WTC11 (cell line): Measurements from ENCODE around the gene PKP1. TPM values are rescaled to one million over a fixed set of nuclear protein-coding genes. Genes with fewer than 3 reads are reported as not detected.

ENCODE experiments used
- ATAC-seq: fragments of 200-7000 bp; cut with Tn5 transposase; 2 replicates; pipeline ENCODE4 v1.10.0; 2021; ENCODE audit warnings: mild to moderate bottlenecking, moderate library complexity
- CTCF ChIA-PET: fragments of 300-600 bp; sonication (Branson Sonifier 250); formaldehyde crosslinking; loops from one replicate; lab custom pipeline; 2021; ENCODE audit warnings: antibody characterized with exemption; lab: Charles Lee
- POLR2A ChIA-PET: fragments of 350-600 bp; sonication (Branson Sonifier 250); formaldehyde crosslinking; loops from one replicate; lab custom pipeline; 2021; ENCODE audit warnings: antibody characterized with exemption; lab: Charles Lee
- DNase-seq: peaks from one replicate; pipeline ENCODE4 v3.0.0; 2021; ENCODE audit warnings: low spot score
- H3K27ac Mint-ChIP-seq: 2 replicates; pipeline ENCODE4 v1.8.0; 2021; ENCODE audit warnings: mixed read lengths
- H3K27me3 Mint-ChIP-seq: 2 replicates; pipeline ENCODE4 v1.8.0; 2021; ENCODE audit warnings: low read depth, mild to moderate bottlenecking, moderate library complexity, mixed read lengths
- H3K36me3 Mint-ChIP-seq: 2 replicates; pipeline ENCODE4 v1.8.0; 2021; ENCODE audit warnings: mixed read lengths
- H3K4me1 Mint-ChIP-seq: 2 replicates; pipeline ENCODE4 v1.8.0; 2022; ENCODE audit warnings: mixed read lengths
- H3K4me3 Mint-ChIP-seq: 2 replicates; pipeline ENCODE4 v1.8.0; 2021; ENCODE audit warnings: mild to moderate bottlenecking, moderate library complexity, mixed read lengths
- H3K9me3 Mint-ChIP-seq: 2 replicates; pipeline ENCODE4 v1.8.0; 2021; ENCODE audit warnings: mixed read lengths
- ATF1 ChIP-seq: sonication (generic); formaldehyde crosslinking; IDR thresholded peaks from 2 replicates; pipeline ENCODE4 v1.8.1; 2023; ENCODE audit warnings: mild to moderate bottlenecking, moderate library complexity, missing genetic modification reagents
- CBFB ChIP-seq: sonication (generic); formaldehyde crosslinking; IDR thresholded peaks from 2 replicates; pipeline ENCODE4 v1.8.1; 2022; ENCODE audit warnings: mild to moderate bottlenecking, low read depth, missing genetic modification reagents
- ELF4 ChIP-seq: sonication (generic); formaldehyde crosslinking; IDR thresholded peaks from 2 replicates; pipeline ENCODE4 v1.8.1; 2022; ENCODE audit warnings: low read depth, mild to moderate bottlenecking, moderate library complexity, missing genetic modification reagents
- FOXK1 ChIP-seq: sonication (generic); formaldehyde crosslinking; IDR thresholded peaks from 2 replicates; pipeline ENCODE4 v1.8.0; 2022; ENCODE audit warnings: mild to moderate bottlenecking, moderate library complexity, missing genetic modification reagents
- GRHL2 ChIP-seq: fragments of 250-450 bp; sonication (Bioruptor Pico); IDR thresholded peaks from 2 replicates; pipeline ENCODE4 v1.8.0; 2022; ENCODE audit warnings: mild to moderate bottlenecking, moderate library complexity; ENCODE audit not compliant: insufficient replicate concordance, severe bottlenecking
- JAZF1 ChIP-seq: fragments of 250-450 bp; sonication (Bioruptor Pico); IDR thresholded peaks from 2 replicates; pipeline ENCODE4 v1.9.0; 2021; ENCODE audit warnings: moderate library complexity, mild to moderate bottlenecking, inconsistent platforms
- MYBL2 ChIP-seq: sonication (generic); formaldehyde crosslinking; IDR thresholded peaks from 2 replicates; pipeline ENCODE4 v1.8.1; 2023; ENCODE audit warnings: mild to moderate bottlenecking, moderate library complexity, missing genetic modification reagents
- NFATC4 ChIP-seq: fragments of 250-450 bp; sonication (Bioruptor Pico); IDR thresholded peaks from 2 replicates; pipeline ENCODE4 v1.9.0; 2021; ENCODE audit warnings: mild to moderate bottlenecking
- RORB ChIP-seq: fragments of 250-450 bp; sonication (Bioruptor Pico); IDR thresholded peaks from 2 replicates; pipeline ENCODE4 v1.9.0; 2021; ENCODE audit warnings: mild to moderate bottlenecking
- SMAD4 ChIP-seq: sonication (generic); formaldehyde crosslinking; IDR thresholded peaks from 2 replicates; pipeline ENCODE4 v1.8.0; 2022; ENCODE audit warnings: mild to moderate bottlenecking, missing genetic modification reagents
- TEAD1 ChIP-seq: sonication (generic); formaldehyde crosslinking; IDR thresholded peaks from 2 replicates; pipeline ENCODE4 v1.8.0; 2022; ENCODE audit warnings: mild to moderate bottlenecking, missing genetic modification reagents
- ZBTB21 ChIP-seq: sonication (generic); formaldehyde crosslinking; IDR thresholded peaks from 2 replicates; pipeline ENCODE4 v1.8.1; 2023; ENCODE audit warnings: mild to moderate bottlenecking, missing genetic modification reagents, borderline replicate concordance
- ZNF671 ChIP-seq: fragments of 250-450 bp; sonication (Bioruptor Pico); IDR thresholded peaks from 2 replicates; pipeline ENCODE4 v1.8.0; 2021; ENCODE audit warnings: mild to moderate bottlenecking
- total RNA-seq: library from RNA; stranded (reverse); gene quantifications from 3 replicates; pipeline ENCODE4 v1.2.3, GENCODE V29; 2021
- TF ChIP-seq, protein P1 (sequence below): sonication (generic); formaldehyde crosslinking; IDR thresholded peaks from 2 replicates; pipeline ENCODE4 v1.8.0; 2022; ENCODE audit warnings: mild to moderate bottlenecking, missing genetic modification reagents
- TF ChIP-seq, protein P2 (sequence below): fragments of 250-450 bp; sonication (Bioruptor Pico); IDR thresholded peaks from 2 replicates; pipeline ENCODE4 v1.9.0; 2021; ENCODE audit warnings: mild to moderate bottlenecking
- TF ChIP-seq, protein P3 (sequence below): sonication (generic); formaldehyde crosslinking; IDR thresholded peaks from 2 replicates; pipeline ENCODE4 v1.8.1; 2022; ENCODE audit warnings: low read depth, mild to moderate bottlenecking, moderate library complexity, missing genetic modification reagents, borderline replicate concordance
- TF ChIP-seq, protein P4 (sequence below): sonication (generic); formaldehyde crosslinking; IDR thresholded peaks from 2 replicates; pipeline ENCODE4 v1.8.0; 2023; ENCODE audit warnings: missing genetic modification reagents
- TF ChIP-seq, protein P5 (sequence below): fragments of 250-450 bp; sonication (Bioruptor Pico); IDR thresholded peaks from 2 replicates; pipeline ENCODE4 v1.9.0; 2021; ENCODE audit warnings: moderate library complexity, mild to moderate bottlenecking, inconsistent platforms, borderline replicate concordance
- TF ChIP-seq, protein P6 (sequence below): sonication (generic); formaldehyde crosslinking; IDR thresholded peaks from 2 replicates; pipeline ENCODE4 v1.8.1; 2022; ENCODE audit warnings: mild to moderate bottlenecking, moderate library complexity, missing genetic modification reagents

PKP1 gene
- total RNA-seq, 1 experiment from 2014 or later = 0.24 TPM

DNA sequence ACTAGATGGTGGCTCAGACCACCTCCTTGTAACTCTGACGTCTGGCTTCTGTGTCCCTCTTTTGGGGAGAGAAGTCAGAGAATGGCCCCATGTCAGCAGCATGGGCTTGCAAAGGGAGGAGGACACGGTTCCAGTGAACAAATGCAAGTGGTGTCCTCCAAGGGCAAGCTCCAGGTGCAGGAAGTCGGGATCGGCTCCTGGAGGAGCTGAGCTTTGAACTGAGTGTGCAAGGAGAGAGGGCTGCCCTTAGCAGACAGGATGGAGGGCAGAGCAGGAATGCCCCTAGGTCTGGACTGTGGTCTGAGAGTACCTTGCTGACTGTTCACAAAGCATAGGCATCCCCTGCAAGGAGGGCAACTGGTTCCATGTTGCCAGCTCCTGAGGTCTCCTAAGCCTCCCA is 17.3 kb downstream of the PKP1 start (continued):
- no peak for TF ChIP-seq FOXK1 (CRISPR knock-in tag)

DNA sequence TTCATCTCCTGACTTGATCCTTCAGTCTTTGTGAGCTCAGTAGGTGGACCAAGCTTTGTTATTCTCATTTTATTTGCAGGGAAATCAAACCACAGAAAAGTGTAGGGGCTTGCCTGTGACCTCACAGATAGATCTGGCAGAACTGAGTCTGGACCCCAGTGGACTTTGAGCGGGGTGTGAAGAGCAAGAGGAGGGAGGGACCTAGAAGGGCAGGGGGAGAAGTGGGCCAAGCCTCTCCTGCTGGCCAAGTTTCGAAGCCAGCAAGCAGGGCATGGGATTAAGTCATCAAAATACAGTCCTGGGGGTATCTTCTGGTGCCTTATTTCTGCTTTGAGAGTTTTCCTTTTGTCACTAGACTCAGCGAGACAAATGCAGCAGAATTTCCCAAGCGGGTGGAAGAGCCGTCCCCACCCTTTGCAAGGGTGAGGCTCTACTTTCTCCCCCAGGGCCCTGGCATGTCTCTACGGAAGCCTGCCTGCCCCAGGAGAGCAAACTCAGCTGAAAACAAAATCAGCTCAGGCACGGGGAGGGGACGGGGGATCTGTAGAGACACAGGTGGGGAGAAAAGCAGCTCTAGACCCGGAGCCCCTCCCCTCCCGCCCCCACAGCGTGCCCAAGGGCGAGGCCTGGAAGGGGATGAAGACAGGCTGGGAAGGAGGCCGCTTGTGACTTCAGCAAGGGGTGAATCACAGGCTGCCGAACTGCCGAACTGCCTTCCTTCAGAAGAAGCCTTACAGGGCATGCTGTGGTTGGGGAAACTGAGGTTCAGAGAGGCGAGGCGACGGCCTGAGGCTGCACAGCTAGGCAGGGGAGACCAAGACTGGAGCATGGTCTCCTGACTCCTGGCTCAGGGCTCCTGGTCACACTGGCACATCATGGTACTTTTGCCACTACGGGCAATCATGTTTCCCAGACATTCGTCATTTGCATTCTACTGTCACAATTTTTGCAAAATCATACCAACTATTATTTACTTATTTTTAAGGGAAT is 19.2 kb downstream of the PKP1 start:
- no peaks in the 10 kb centered on the region for H3K9me3 Mint-ChIP-seq
- ATAC-seq (no peak; the same call in 1 of the 2 replicates), DNase-seq (no peak)
- TF ChIP-seq JAZF1 (CRISPR knock-in tag) (no peak), FOXK1 (CRISPR knock-in tag) (no peak), CBFB (CRISPR knock-in tag) (no peak), SMAD4 (CRISPR knock-in tag) (no peak), ELF4 (no peak), GRHL2 (CRISPR knock-in tag) (no peak), ATF1 (no peak), TEAD1 (no peak), ZBTB21 (no peak), RORB (CRISPR knock-in tag) (no peak), MYBL2 (CRISPR knock-in tag) (no peak), ZNF671 (CRISPR knock-in tag) (no peak), NFATC4 (no peak)
- TF ChIP-seq, protein P1, sequence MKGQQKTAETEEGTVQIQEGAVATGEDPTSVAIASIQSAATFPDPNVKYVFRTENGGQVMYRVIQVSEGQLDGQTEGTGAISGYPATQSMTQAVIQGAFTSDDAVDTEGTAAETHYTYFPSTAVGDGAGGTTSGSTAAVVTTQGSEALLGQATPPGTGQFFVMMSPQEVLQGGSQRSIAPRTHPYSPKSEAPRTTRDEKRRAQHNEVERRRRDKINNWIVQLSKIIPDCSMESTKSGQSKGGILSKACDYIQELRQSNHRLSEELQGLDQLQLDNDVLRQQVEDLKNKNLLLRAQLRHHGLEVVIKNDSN = no peak
- TF ChIP-seq, protein P2, sequence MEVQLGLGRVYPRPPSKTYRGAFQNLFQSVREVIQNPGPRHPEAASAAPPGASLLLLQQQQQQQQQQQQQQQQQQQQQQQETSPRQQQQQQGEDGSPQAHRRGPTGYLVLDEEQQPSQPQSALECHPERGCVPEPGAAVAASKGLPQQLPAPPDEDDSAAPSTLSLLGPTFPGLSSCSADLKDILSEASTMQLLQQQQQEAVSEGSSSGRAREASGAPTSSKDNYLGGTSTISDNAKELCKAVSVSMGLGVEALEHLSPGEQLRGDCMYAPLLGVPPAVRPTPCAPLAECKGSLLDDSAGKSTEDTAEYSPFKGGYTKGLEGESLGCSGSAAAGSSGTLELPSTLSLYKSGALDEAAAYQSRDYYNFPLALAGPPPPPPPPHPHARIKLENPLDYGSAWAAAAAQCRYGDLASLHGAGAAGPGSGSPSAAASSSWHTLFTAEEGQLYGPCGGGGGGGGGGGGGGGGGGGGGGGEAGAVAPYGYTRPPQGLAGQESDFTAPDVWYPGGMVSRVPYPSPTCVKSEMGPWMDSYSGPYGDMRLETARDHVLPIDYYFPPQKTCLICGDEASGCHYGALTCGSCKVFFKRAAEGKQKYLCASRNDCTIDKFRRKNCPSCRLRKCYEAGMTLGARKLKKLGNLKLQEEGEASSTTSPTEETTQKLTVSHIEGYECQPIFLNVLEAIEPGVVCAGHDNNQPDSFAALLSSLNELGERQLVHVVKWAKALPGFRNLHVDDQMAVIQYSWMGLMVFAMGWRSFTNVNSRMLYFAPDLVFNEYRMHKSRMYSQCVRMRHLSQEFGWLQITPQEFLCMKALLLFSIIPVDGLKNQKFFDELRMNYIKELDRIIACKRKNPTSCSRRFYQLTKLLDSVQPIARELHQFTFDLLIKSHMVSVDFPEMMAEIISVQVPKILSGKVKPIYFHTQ (CRISPR knock-in tag) = no peak
- TF ChIP-seq, protein P3, sequence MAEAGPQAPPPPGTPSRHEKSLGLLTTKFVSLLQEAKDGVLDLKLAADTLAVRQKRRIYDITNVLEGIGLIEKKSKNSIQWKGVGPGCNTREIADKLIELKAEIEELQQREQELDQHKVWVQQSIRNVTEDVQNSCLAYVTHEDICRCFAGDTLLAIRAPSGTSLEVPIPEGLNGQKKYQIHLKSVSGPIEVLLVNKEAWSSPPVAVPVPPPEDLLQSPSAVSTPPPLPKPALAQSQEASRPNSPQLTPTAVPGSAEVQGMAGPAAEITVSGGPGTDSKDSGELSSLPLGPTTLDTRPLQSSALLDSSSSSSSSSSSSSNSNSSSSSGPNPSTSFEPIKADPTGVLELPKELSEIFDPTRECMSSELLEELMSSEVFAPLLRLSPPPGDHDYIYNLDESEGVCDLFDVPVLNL (CRISPR knock-in tag) = no peak
- TF ChIP-seq, protein P4, sequence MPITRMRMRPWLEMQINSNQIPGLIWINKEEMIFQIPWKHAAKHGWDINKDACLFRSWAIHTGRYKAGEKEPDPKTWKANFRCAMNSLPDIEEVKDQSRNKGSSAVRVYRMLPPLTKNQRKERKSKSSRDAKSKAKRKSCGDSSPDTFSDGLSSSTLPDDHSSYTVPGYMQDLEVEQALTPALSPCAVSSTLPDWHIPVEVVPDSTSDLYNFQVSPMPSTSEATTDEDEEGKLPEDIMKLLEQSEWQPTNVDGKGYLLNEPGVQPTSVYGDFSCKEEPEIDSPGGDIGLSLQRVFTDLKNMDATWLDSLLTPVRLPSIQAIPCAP = no peak
- TF ChIP-seq, protein P5, sequence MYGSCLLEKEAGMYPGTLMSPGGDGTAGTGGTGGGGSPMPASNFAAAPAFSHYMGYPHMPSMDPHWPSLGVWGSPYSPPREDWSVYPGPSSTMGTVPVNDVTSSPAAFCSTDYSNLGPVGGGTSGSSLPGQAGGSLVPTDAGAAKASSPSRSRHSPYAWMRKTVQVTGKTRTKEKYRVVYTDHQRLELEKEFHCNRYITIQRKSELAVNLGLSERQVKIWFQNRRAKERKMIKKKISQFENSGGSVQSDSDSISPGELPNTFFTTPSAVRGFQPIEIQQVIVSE = no peak
- TF ChIP-seq, protein P6, sequence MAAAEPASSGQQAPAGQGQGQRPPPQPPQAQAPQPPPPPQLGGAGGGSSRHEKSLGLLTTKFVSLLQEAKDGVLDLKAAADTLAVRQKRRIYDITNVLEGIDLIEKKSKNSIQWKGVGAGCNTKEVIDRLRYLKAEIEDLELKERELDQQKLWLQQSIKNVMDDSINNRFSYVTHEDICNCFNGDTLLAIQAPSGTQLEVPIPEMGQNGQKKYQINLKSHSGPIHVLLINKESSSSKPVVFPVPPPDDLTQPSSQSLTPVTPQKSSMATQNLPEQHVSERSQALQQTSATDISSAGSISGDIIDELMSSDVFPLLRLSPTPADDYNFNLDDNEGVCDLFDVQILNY = no peak
- no peaks in the 10 kb centered on the region for H3K36me3 Mint-ChIP-seq
- ChIA-PET POLR2A (no interaction called here), CTCF (interaction anchor here (1.5 to 4.1 kb wide), 3 partner anchors 13 to 59 kb away, joined by 6 to 12 read pairs (median 9); no protein-coding TSS in a partner anchor)
- no peaks in the 10 kb centered on the region for H3K27me3 Mint-ChIP-seq
- no peak overlapping the region for H3K4me3 Mint-ChIP-seq
- H3K27ac Mint-ChIP-seq = peak overlapping the region; percentile 31; the same call in 1 of the 2 replicates
- H3K4me1 Mint-ChIP-seq = no peaks in the 10 kb centered on the region
